IPS DF 6.9 (cell line): ENCODE results near the gene AFF3.
"Not testable (repeated sequence)": the region's sequence is repeated elsewhere in the genome, so short reads cannot be mapped to it uniquely, and the experiment has no call there.

ENCODE experiments used
- DNase-seq: peaks from one replicate; pipeline ENCODE4 v3.0.0-alpha.2; 2013; ENCODE audit warnings: low read depth, low spot score
- H3K27ac ChIP-seq: one replicate; pipeline ENCODE4 v1.5.1; 2013; ENCODE audit warnings: low read length, control low read depth
- H3K27me3 ChIP-seq: 2 replicates; pipeline ENCODE4 v1.6.1; 2013; ENCODE audit warnings: mild to moderate bottlenecking, low read length; ENCODE audit not compliant: control insufficient read depth, insufficient read depth
- H3K36me3 ChIP-seq: 2 replicates; pipeline ENCODE4 v1.6.1; 2013; ENCODE audit warnings: low read length; ENCODE audit not compliant: control insufficient read depth, insufficient read depth
- H3K4me1 ChIP-seq: 2 replicates; pipeline ENCODE4 v1.6.1; 2013; ENCODE audit warnings: low read length; ENCODE audit not compliant: control insufficient read depth, insufficient read depth
- H3K4me3 ChIP-seq: 2 replicates; pipeline ENCODE4 v1.5.1; 2013; ENCODE audit warnings: mild to moderate bottlenecking, low read length
- H3K9me3 ChIP-seq: 2 replicates; pipeline ENCODE4 v1.6.1; 2013; ENCODE audit warnings: low read length, inconsistent platforms; ENCODE audit not compliant: control insufficient read depth, insufficient read depth
- WGBS: extraction: QIAGEN DNeasy Blood & Tissue Kit; methylation state at CpG from one replicate; pipeline ENCODE4 v1.1.7; 2013; ENCODE audit warnings: mixed read lengths, missing lambda C conversion rate; ENCODE audit not compliant: insufficient read length, insufficient coverage; 5-methylcytosine and 5-hydroxymethylcytosine counted together

AFF3 gene

GRCh38 chr2:99662761-99663341, 479.5 kb downstream of the AFF3 start:
- no CpG with 5 or more reads among the region's 2 CpGs for WGBS
- H3K36me3 ChIP-seq, result no peaks in the 10 kb centered on the region
- H3K27ac ChIP-seq, result no peak overlapping the region
- DNase-seq, result no peak
- no peaks in the 10 kb centered on the region for H3K9me3 ChIP-seq
- H3K4me3 ChIP-seq, result no peak overlapping the region
- H3K27me3 ChIP-seq, result no peaks in the 10 kb centered on the region
- H3K4me1 ChIP-seq, result no peaks in the 10 kb centered on the region

GRCh38 chr2:99661761-99662160, 480.6 kb downstream of the AFF3 start:
- H3K4me1 ChIP-seq, H3K27me3 ChIP-seq, H3K36me3 ChIP-seq, DNase-seq, H3K9me3 ChIP-seq, H3K27ac ChIP-seq, H3K4me3 ChIP-seq: not testable (repeated sequence)
- no CpG with 5 or more reads among the region's 9 CpGs for WGBS

- Histone ChIP-seq H3K4me1 (no peaks in the 10 kb centered on the region), H3K9me3 (no peaks in the 10 kb centered on the region), H3K36me3 (no peaks in the 10 kb centered on the region), H3K27ac (no peak overlapping the region), H3K4me3 (no peak overlapping the region), H3K27me3 (no peaks in the 10 kb centered on the region)
- no peak for DNase-seq
- no CpG with 5 or more reads among the region's 8 CpGs for WGBS
Measured at GRCh38 chr2:99660616-99661406, 481.6 kb downstream of the AFF3 start.

GRCh38 chr2:99659874-99660273, 482.5 kb downstream of the AFF3 start:
- H3K9me3 ChIP-seq, result no peaks in the 10 kb centered on the region
- H3K36me3 ChIP-seq, result no peaks in the 10 kb centered on the region
- WGBS, result no CpG with 5 or more reads among the region's 3 CpGs
- no peaks in the 10 kb centered on the region for H3K4me1 ChIP-seq
- H3K27ac ChIP-seq, result no peak overlapping the region
- DNase-seq, result no peak
- H3K27me3 ChIP-seq, result no peaks in the 10 kb centered on the region
- no peak overlapping the region for H3K4me3 ChIP-seq

- Histone ChIP-seq H3K9me3 (no peaks in the 10 kb centered on the region), H3K27me3 (no peaks in the 10 kb centered on the region), H3K4me1 (peaks cover 2% of the 10 kb centered on the region; the same call in 1 of the 2 replicates), H3K27ac (no peak overlapping the region), H3K4me3 (no peak overlapping the region), H3K36me3 (no peaks in the 10 kb centered on the region)
- WGBS, result no CpG with 5 or more reads among the region's 7 CpGs
- DNase-seq, result no peak
Measured at GRCh38 chr2:99657691-99658258, 484.6 kb downstream of the AFF3 start.

GRCh38 chr2:99656994-99657393, 485.4 kb downstream of the AFF3 start:
- H3K9me3 ChIP-seq, result no peaks in the 10 kb centered on the region
- H3K36me3 ChIP-seq, result no peaks in the 10 kb centered on the region
- no peak overlapping the region for H3K27ac ChIP-seq
- H3K4me3 ChIP-seq, result no peak overlapping the region
- no peak for DNase-seq
- H3K4me1 ChIP-seq, result peaks cover 5% of the 10 kb centered on the region; the same call in 1 of the 2 replicates
- no peaks in the 10 kb centered on the region for H3K27me3 ChIP-seq
- no CpG with 5 or more reads among the region's 5 CpGs for WGBS

GRCh38 chr2:99653433-99653832, 489.0 kb downstream of the AFF3 start:
- Histone ChIP-seq H3K9me3 (no peaks in the 10 kb centered on the region), H3K27ac (no peak overlapping the region), H3K27me3 (no peaks in the 10 kb centered on the region; the same call in 1 of the 2 replicates), H3K4me3 (no peak overlapping the region), H3K4me1 (peaks cover 5% of the 10 kb centered on the region; the same call in 1 of the 2 replicates), H3K36me3 (no peaks in the 10 kb centered on the region)
- no peak for DNase-seq
- no CpG with 5 or more reads among the region's 9 CpGs for WGBS

- no peak overlapping the region for H3K4me3 ChIP-seq
- whole genome bisulfite sequencing, result no CpG with 5 or more reads among the region's 8 CpGs
- H3K9me3 ChIP-seq, result no peaks in the 10 kb centered on the region
- DNase-seq, result no peak
- H3K4me1 ChIP-seq, result peaks cover 5% of the 10 kb centered on the region; the same call in 1 of the 2 replicates
- H3K27me3 ChIP-seq, result no peaks in the 10 kb centered on the region; the same call in 1 of the 2 replicates
- H3K36me3 ChIP-seq, result no peaks in the 10 kb centered on the region
- H3K27ac ChIP-seq, result no peak overlapping the region
Measured at GRCh38 chr2:99652862-99653261, 489.5 kb downstream of the AFF3 start.

GRCh38 chr2:99651930-99652670, 490.3 kb downstream of the AFF3 start:
- no peak overlapping the region for H3K27ac ChIP-seq
- no CpG with 5 or more reads among the region's 9 CpGs for WGBS
- H3K4me3 ChIP-seq, result no peak overlapping the region
- peaks cover 5% of the 10 kb centered on the region; the same call in 1 of the 2 replicates for H3K4me1 ChIP-seq
- H3K9me3 ChIP-seq, result no peaks in the 10 kb centered on the region
- no peaks in the 10 kb centered on the region; the same call in 1 of the 2 replicates for H3K27me3 ChIP-seq
- H3K36me3 ChIP-seq, result no peaks in the 10 kb centered on the region
- DNase-seq, result no peak
